ENCODE measurements around the gene ASB12.
"Not testable (repeated sequence)": the region's sequence is repeated elsewhere in the genome, so short reads cannot be mapped to it uniquely, and the experiment has no call there.

Gene ASB12

GRCh38 chrX:64230123-64230970 lies at the start of gene ASB12:
TSS of gene ASB12 (minus strand) at chrX:64230607. CDS start at chrX:64225650, 4,957 bp downstream.
- no peak for DNase-seq

GRCh38 chrX:64265265-64265664 lies 34.9 kb upstream of the ASB12 start:
- DNase-seq = no peak

- DNase-seq = no peak
These were observed 1.3 kb downstream of the ASB12 start for GRCh38 chrX:64229154-64229553.

- DNase-seq = no peak
These were observed 12.4 kb downstream of the ASB12 start for GRCh38 chrX:64218023-64218422.

- not testable (repeated sequence) for DNase-seq
These were observed 16.4 kb downstream of the ASB12 start for GRCh38 chrX:64213989-64214388.

- DNase-seq = peak in 1 of 2 experiments; percentile 2
These were observed 23.7 kb downstream of the ASB12 start for GRCh38 chrX:64206556-64207162.

GRCh38 chrX:64205735-64206501 lies 24.5 kb downstream of the ASB12 start:
- peak; percentile 86 to 90 for DNase-seq

GRCh38 chrX:64205441-64205734 lies 25.0 kb downstream of the ASB12 start, which contains the start of gene AMER1:
TSS of gene AMER1 (minus strand) at chrX:64205708. CDS start at chrX:64193286, 12,422 bp downstream.
- no peak for DNase-seq

- peak; percentile 11 to 14 for DNase-seq
These were observed 25.5 kb downstream of the ASB12 start for GRCh38 chrX:64204701-64205440.

GRCh38 chrX:64204252-64204651 lies 26.2 kb downstream of the ASB12 start:
- no peak for DNase-seq

- DNase-seq = no peak
These were observed 27.5 kb downstream of the ASB12 start for GRCh38 chrX:64202808-64203325.

- DNase-seq = no peak
These were observed 32.4 kb downstream of the ASB12 start for GRCh38 chrX:64198036-64198435.

GRCh38 chrX:64196606-64197005 lies 33.8 kb downstream of the ASB12 start:
- no peak for DNase-seq

GRCh38 chrX:64195862-64196261 lies 34.5 kb downstream of the ASB12 start:
- no peak for DNase-seq

- DNase-seq = no peak
These were observed 37.7 kb downstream of the ASB12 start for GRCh38 chrX:64192673-64193072.

- no peak for DNase-seq
These were observed 38.4 kb downstream of the ASB12 start for GRCh38 chrX:64192040-64192439.

GRCh38 chrX:64191281-64192010 lies 39.0 kb downstream of the ASB12 start:
- DNase-seq = no peak

GRCh38 chrX:64190136-64190740 lies 40.2 kb downstream of the ASB12 start:
- DNase-seq = no peak

GRCh38 chrX:64188901-64189300 lies 41.5 kb downstream of the ASB12 start:
- DNase-seq = no peak

- DNase-seq = no peak
These were observed 42.7 kb downstream of the ASB12 start for GRCh38 chrX:64187762-64188150.

- DNase-seq = no peak
These were observed 43.2 kb downstream of the ASB12 start for GRCh38 chrX:64186974-64187761.
